HEK293T (cell line): ENCODE measurements around the gene FBXL17.

Experiments used
- CTCF ChIA-PET: fragments of 350-600 bp; formaldehyde crosslinking; extraction: SDS; loops from one replicate; lab custom pipeline; 2021; ENCODE audit warnings: antibody characterized with exemption, inconsistent platforms; lab: Yijun Ruan, JAX
- POLR2A ChIA-PET: fragments of 350-600 bp; formaldehyde crosslinking; extraction: SDS; loops from one replicate; lab custom pipeline; 2020; ENCODE audit warnings: antibody characterized with exemption, inconsistent platforms; lab: Yijun Ruan, JAX
- DNase-seq: peaks from one replicate; pipeline ENCODE4 v3.0.0; 2012; ENCODE audit warnings: mixed read lengths; ENCODE audit errors: extremely low spot score
- ARNT ChIP-seq: fragments of 450-650 bp; IDR thresholded peaks from 2 replicates; pipeline ENCODE4 v1.6.1; 2017; ENCODE audit warnings: mild to moderate bottlenecking
- BHLHE40 ChIP-seq: fragments of 450-650 bp; IDR thresholded peaks from 2 replicates; pipeline ENCODE4 v1.6.1; 2016; ENCODE audit warnings: mild to moderate bottlenecking, moderate library complexity, borderline replicate concordance
- CTBP1 ChIP-seq: fragments of 450-650 bp; IDR thresholded peaks from 2 replicates; pipeline ENCODE4 v1.6.1; 2016; ENCODE audit warnings: borderline replicate concordance
- ELF4 ChIP-seq: fragments of 450-650 bp; IDR thresholded peaks from 2 replicates; pipeline ENCODE4 v1.6.1; 2017; ENCODE audit warnings: antibody characterized with exemption
- FOXA1 ChIP-seq: fragments of 450-650 bp; IDR thresholded peaks from 2 replicates; pipeline ENCODE4 v1.6.1; 2016; ENCODE audit warnings: mild to moderate bottlenecking
- FOXK2 ChIP-seq: fragments of 450-650 bp; IDR thresholded peaks from 2 replicates; pipeline ENCODE4 v1.6.1; 2016; ENCODE audit warnings: mild to moderate bottlenecking
- FOXM1 ChIP-seq: fragments of 450-650 bp; IDR thresholded peaks from 2 replicates; pipeline ENCODE4 v1.6.1; 2017; ENCODE audit warnings: mild to moderate bottlenecking, borderline replicate concordance
- HDGF ChIP-seq: fragments of 450-650 bp; IDR thresholded peaks from 2 replicates; pipeline ENCODE4 v1.6.1; 2017; ENCODE audit warnings: antibody characterized with exemption, borderline replicate concordance
- L3MBTL2 ChIP-seq: fragments of 450-650 bp; conservative IDR thresholded peaks from 2 replicates; pipeline ENCODE4 v1.6.1; 2016; ENCODE audit warnings: mild to moderate bottlenecking
- LEF1 ChIP-seq: fragments of 450-650 bp; IDR thresholded peaks from 2 replicates; pipeline ENCODE4 v1.6.1; 2017; ENCODE audit warnings: mild to moderate bottlenecking, borderline replicate concordance
- NFRKB ChIP-seq: fragments of 450-650 bp; IDR thresholded peaks from 2 replicates; pipeline ENCODE4 v1.6.1; 2016; ENCODE audit warnings: mild to moderate bottlenecking, moderate library complexity
- SP1 ChIP-seq: fragments of 450-650 bp; IDR thresholded peaks from 2 replicates; pipeline ENCODE4 v1.6.1; 2017
- SUZ12 ChIP-seq: fragments of 450-650 bp; IDR thresholded peaks from 2 replicates; pipeline ENCODE4 v1.6.1; 2016; ENCODE audit warnings: mild to moderate bottlenecking
- TARDBP ChIP-seq: fragments of 450-650 bp; IDR thresholded peaks from 2 replicates; pipeline ENCODE4 v1.6.1; 2016
- ZNF384 ChIP-seq: fragments of 450-650 bp; IDR thresholded peaks from 2 replicates; pipeline ENCODE4 v1.6.1; 2016
- TF ChIP-seq, protein P1 (sequence below): fragments of 450-650 bp; IDR thresholded peaks from 2 replicates; pipeline ENCODE4 v1.6.1; 2016

Gene FBXL17

GRCh38 chr5:107817951-107818350 lies 563.9 kb downstream of the FBXL17 start:
- ChIA-PET POLR2A (no interaction called here), CTCF (no interaction called here)
- TF ChIP-seq ARNT (no peak), SP1 (no peak), SUZ12 (no peak), FOXA1 (no peak), FOXM1 (no peak), L3MBTL2 (no peak), NFRKB (no peak), ZNF384 (no peak), ELF4 (no peak)
- no peak for DNase-seq

DNA sequence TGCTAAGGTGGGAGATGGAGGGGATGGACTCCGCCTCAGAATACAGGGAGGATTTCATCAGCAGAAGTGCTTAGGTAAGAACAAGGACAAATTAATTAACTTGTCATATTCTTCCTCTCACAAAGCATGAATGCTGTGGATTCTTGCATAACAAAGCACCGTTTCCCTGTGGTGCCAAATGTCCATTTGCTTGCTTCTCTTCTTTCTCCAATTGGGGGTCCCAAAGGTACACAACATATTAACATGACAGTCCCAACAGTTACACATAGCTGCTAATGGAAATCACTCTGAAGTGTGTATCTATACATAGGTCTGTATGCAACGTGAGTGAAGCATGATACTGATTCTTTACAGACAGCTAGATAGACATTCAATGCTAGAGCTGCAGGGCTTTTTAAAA lies 564.5 kb downstream of the FBXL17 start:
- DNase-seq = no peak
- ChIA-PET CTCF (no interaction called here), POLR2A (no interaction called here)
- TF ChIP-seq SP1 (no peak), BHLHE40 (no peak), NFRKB (no peak)

DNA sequence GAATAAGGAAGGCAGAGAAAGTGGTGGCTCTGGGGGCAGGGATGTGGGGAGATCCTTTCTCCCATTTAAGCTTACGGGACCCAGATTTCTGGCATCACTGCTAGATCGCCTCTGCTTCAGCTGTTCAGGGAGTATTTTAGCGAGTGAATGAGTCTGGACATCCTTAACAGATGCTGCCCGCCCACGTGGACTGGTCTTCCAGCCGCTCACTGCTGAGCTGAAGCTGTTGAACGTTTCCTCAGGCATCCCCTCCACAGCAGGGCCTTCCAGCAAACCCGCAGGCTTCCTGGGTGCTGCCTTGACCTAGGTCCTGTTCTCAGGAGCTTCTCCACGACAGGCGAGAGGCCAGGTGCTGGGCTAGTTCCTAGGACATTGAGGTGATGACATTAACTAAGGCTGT lies 566.8 kb downstream of the FBXL17 start:
- no peak for TF ChIP-seq TARDBP
- no peak for TF ChIP-seq ARNT
- TF ChIP-seq FOXA1 = no peak
- TF ChIP-seq LEF1 = no peak
- TF ChIP-seq L3MBTL2 = no peak
- no peak for TF ChIP-seq ZNF384
- TF ChIP-seq FOXM1 = no peak
- no peak for TF ChIP-seq FOXK2
- TF ChIP-seq, protein P1, sequence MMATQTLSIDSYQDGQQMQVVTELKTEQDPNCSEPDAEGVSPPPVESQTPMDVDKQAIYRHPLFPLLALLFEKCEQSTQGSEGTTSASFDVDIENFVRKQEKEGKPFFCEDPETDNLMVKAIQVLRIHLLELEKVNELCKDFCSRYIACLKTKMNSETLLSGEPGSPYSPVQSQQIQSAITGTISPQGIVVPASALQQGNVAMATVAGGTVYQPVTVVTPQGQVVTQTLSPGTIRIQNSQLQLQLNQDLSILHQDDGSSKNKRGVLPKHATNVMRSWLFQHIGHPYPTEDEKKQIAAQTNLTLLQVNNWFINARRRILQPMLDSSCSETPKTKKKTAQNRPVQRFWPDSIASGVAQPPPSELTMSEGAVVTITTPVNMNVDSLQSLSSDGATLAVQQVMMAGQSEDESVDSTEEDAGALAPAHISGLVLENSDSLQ = no peak
- DNase-seq = no peak
- CTCF ChIA-PET = no interaction called here
- POLR2A ChIA-PET = no interaction called here

DNA sequence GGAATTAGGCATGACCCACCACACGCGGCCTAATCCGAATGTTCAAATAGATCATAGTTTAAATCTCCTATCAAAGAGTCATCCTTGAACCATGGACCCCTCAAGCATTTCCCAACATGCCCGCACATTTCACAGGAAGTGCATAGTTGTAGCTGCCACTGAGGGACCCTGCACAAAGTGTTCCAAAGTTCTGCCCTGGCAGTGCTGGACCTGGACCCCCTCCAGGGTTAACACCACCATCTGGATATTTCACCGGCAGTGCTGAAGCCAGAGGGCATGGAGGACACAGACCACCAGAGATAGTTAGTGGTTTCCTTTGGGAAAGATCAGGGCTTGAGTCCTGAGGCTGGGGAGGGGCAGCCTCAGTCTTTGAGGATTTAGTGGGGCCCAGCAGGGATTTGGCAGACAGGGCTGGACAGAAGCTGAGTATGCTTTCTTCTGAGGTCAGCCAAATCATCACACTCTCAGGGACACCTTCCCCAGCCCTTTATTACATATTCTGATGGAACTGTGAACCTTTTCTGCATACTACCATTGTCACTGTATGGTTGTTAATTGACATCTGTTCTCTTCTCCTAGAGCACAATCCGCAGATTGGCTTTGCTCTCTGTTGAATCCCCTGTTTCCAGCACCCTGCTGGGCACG lies 567.6 kb downstream of the FBXL17 start:
- CTCF ChIA-PET = no interaction called here
- no peak for DNase-seq
- POLR2A ChIA-PET = no interaction called here
- TF ChIP-seq CTBP1 (no peak), ELF4 (no peak), SP1 (no peak)

DNA sequence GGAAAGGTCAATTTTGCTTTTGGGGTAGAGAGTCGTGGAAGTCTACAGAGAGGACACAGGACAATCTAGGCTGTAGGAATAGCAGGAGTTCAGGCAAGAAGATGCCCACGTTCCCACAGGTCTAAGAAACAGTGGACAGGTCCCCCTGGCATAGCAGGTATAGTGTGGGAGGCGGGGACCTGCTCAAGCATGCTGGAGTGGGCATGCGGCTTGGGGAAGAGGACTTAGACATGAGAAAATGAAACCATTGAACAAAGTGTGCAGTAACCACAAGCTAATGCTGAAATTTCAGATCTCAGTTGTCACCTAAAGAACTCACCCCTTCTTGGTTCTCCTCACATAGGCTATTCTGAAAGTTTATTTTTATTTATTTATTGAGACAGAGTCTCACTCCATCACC lies 568.3 kb downstream of the FBXL17 start:
- TF ChIP-seq TARDBP (no peak), FOXM1 (no peak), L3MBTL2 (no peak)
- no peak for DNase-seq
- ChIA-PET CTCF (no interaction called here), POLR2A (no interaction called here)

GRCh38 chr5:107812570-107813141 lies 569.2 kb downstream of the FBXL17 start:
- ChIA-PET CTCF (no interaction called here), POLR2A (no interaction called here)
- DNase-seq = no peak
- no peak for TF ChIP-seq ELF4
- TF ChIP-seq LEF1 = no peak
- TF ChIP-seq, protein P1 = no peak
- no peak for TF ChIP-seq FOXM1
- TF ChIP-seq NFRKB = no peak
- no peak for TF ChIP-seq BHLHE40
- TF ChIP-seq TARDBP = no peak
- no peak for TF ChIP-seq L3MBTL2
- no peak for TF ChIP-seq ARNT
- TF ChIP-seq FOXA1 = no peak
- TF ChIP-seq HDGF = no peak
- TF ChIP-seq FOXK2 = no peak
- no peak for TF ChIP-seq ZNF384
- TF ChIP-seq SP1 = no peak
- no peak for TF ChIP-seq CTBP1
- no peak for TF ChIP-seq SUZ12

GRCh38 chr5:107809201-107810034 lies 572.5 kb downstream of the FBXL17 start:
- TF ChIP-seq L3MBTL2 = no peak
- no peak for TF ChIP-seq CTBP1
- TF ChIP-seq HDGF = no peak
- no peak for TF ChIP-seq ELF4
- POLR2A ChIA-PET = no interaction called here
- DNase-seq = no peak
- CTCF ChIA-PET = interaction anchor here (0.7 kb wide), 1 partner anchor 1355 kb away, joined by 3 read pairs; no protein-coding TSS in a partner anchor
